HG03520 (cell line): Measurements from ENCODE around the gene MME.

ENCODE experiments used
- ATAC-seq: cut with Tn5 transposase; IDR thresholded peaks from one replicate; pipeline ENCODE4 v1.9.1; 2021; ENCODE audit warnings: mild to moderate bottlenecking, moderate library complexity; ENCODE audit not compliant: unreplicated experiment

MME gene

DNA sequence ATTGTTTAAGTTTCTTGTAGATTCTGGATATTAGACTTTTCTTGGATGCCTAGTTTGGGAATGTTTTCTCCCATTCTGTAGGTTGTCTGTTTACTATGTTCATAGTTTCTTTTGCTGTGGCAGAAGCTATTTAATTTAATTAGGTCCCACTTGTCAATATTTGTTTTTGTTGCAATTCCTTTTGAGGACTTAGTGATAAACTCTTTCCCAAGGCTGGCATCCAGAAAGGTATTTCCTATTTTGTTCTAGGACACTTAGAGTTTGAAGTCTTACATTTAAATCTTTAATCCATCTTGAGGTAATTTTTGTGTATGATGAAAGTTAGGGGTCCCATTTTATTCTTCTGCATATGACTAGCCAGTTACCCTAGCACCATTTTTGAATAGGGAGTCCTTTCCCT, 54.9 kb downstream of the MME start:
- ATAC-seq, result no peak

DNA sequence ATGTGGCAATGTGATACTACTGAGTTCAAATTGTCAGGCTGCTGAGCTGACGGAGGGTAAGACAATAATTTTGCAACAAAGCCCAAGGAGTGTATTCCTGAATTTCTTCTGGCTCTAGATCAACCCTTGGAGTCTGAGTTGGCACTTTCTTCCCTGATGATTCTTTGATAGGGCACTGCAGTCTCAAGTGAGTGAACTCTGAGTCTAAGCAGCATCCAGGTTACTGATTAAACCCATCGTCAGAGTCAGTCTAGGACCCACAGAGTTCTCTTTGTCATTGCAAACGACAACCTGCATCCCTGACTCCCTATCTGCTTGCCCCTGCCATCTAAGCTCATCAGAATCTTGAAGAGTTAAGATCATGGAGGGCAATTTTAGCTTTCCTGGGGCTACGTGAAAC, 58.6 kb downstream of the MME start:
- no peak for ATAC-seq

DNA sequence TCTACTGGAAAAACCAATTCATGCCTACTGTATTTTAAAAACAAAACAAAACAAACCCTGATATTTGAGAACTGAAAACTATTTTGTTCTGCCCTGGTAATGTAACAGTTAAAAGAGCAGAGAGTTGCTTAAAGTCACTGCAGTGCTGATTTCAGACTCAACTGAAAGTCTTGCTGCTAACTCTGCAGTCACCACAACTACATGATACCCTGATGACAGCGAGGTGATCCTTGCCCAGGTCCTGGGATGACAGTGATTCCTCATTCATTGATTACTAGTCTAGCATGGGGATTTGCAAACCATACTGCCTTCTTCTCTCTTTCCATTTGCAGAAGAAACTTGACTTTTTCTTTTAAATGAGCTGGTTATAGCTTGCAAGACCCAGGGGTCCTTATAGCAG, 67.5 kb downstream of the MME start:
- no peak for ATAC-seq

DNA sequence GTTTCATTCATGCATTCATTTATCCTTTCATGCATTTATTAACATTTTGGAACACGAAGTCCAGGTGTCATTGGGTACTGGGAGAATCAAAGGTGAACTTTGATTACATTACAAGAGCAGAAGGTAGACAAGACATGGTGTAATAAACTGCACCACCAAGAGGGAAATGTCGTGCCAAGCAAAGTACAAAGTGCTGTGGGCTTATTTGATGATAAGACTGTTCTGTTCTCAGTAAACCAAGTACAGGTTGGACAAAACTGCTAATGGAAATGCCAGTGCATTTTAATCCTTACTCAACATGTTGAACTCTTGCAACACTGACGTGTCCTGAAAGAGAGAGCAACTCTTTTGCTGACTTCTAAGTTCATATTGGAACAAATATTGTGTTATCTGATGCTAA, 69.4 kb downstream of the MME start:
- ATAC-seq, result no peak

DNA sequence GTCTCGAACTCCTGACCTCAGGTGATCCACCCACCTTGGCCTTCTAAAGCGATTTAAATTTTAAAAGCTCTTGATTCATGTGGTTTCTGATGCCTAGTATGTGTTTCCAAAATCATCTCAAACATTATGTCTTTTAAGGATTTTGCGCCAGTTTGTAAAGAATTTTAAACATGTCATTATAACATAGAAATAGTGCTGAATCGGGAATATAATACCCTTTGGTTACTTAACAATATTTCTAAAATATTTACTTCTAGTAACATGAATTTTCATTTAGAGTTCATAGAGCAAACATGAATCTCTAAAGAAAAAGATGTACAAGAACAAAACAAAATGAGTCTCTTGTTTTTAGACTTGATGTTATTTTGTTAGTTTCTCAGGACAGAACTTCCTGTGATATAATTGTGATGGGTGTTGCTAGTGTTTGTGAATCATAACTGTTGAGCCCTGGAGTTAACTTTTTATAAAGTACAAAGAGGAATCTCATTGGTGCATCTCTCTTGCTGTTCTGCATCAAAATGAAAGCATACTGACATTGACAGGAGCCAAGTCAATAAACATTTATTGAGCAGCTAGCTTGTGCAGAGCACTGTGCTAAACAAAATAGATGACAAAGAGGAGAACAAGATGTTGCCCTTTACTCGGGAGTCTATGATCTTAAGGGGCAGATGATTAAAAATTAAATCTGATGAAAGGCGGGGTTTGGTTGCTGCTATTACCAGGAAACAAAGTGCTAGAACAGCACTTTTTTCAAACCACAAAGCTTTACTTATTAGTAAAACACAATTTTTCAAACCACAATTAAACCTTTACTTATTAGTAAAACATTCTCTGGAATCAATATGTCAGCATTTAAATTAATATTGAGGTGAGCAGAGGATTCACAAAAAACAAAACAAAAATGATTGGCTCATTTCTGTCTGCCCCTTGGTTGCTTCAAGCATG, 73.4 kb downstream of the MME start:
- no peak for ATAC-seq

DNA sequence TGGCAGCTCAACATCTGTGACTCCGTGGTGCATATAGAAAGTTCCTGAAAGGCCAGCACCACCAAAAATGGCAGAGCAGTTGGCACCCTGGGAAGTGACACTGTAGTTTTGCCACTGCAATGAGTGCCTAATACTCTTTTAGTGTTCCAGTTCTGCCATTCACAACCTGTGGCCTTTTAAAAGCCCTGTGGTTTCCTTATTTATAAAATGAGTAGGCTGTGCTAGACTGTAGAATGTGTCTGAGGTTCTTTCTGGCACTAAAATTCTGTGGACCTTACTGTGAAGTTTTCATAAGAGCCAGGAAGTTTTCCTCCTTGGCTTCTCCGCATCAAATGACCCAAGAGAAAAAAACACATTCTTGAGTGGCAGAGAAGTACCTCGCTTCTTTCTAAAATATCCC, 74.1 kb downstream of the MME start:
- ATAC-seq, result no peak

DNA sequence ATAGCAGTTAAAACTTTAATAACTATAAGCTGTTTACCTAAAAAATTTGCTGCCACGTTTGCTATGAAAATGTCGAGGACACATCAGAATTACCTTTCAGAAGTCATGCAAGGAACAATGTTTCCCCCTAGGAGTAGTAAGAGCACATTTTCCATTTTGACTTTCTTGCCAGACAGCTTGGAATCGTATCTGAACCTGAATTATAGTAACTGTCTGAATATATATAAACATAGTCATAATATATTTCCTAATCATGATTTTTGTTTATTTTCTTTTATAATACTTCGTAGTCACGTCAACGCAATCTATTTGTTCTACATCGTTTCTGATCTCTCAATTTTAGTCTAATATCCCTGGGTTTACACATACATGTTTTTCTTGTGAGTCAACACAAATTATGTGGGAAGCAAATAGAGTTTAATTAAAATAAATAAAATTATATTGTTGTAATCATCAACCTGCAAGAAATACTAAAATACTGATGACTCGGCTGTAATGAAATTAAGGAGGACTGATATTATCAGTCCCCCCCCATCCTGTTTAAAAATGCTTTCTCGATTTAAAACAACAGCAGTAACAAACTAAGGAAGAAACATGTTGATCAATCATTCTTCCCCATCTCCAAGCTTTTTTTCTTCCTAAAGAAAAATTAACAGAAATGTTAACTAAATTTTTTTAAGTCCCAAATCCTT, 78.4 kb downstream of the MME start:
- no peak for ATAC-seq

DNA sequence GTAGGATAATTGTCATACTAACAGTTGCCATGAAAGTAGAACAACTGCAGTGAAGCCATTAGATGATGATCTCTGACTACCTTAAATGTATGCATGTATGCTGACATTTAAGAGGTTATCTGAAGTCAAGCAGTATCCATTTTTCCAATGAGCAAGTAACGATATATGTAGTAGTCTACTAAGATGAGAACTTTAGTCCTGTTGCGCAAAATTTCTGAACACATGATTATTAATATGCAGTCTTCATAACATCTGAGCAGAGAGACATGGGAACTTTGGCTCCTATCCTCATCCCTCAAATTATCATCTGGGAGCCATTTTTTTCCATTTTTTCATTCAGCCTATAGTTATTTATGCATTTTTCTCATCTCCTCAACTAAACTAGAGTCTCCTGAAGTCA, 79.2 kb downstream of the MME start:
- ATAC-seq, result no peak

DNA sequence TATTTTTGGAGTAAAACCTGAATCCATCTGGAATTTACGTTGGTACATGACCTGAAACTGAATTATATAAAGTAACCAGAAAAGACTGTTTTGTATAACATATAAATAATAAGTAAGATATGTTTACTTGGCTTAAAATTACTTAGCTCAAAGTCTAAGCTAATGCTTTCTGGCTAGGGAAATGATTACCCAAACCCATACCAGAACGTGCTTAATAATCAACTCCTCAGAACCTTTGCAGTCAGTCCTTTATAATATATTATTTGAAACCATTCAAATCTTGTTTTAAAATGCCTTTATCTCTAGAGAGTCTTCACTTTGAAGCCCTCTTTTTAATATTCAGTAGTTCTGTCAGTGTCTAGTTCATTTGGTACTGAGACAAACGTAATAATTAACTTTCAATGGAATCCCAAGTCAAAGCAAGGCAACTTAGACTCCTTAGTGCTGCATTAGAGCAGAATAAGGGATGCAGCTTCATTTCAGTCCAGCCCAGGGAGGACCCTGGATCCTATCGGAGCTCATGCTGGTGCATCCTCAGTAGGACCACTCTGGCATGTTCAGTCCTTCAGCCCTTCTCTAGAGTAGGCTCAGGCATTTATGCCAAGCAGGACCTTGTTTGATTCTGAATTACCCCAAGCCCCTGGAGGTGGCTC, 81.6 kb downstream of the MME start:
- ATAC-seq, result no peak

DNA sequence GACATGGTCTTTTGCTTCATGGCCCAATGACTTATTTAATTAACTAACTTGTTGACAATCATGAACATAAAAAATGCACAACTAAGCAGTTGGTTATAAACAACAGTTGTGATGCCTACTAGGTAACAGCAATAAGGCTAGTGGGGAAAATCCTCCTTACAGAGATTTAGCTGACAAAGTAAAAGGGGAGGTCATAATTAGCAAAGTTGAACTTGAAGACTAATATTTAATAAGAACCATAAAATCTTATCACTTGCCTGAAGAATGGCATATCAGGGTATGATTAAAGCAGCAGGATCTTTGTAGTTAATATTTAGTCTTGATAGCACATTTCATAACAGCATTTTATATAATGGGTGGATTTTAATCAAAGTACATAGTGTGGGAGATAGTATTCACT, 84.2 kb downstream of the MME start:
- no peak for ATAC-seq

DNA sequence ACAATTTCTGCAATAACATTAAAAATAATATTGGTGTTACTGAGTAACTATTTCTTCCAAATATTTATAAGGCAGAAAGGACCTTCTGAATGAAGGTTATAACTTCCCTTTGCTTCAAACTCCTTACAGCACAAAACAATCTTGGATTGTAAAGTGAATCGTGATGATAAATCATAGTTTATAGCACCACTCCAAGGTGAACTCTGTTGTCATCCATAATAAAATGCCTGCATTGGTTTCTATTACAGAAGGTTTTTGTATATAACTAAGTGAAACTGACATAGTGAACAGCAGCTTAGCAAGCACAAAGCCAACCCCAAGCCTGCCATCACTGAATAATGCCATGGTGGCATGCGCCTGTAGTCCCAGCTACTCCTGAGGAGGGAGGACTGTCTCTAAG, 86.3 kb downstream of the MME start:
- no peak for ATAC-seq

DNA sequence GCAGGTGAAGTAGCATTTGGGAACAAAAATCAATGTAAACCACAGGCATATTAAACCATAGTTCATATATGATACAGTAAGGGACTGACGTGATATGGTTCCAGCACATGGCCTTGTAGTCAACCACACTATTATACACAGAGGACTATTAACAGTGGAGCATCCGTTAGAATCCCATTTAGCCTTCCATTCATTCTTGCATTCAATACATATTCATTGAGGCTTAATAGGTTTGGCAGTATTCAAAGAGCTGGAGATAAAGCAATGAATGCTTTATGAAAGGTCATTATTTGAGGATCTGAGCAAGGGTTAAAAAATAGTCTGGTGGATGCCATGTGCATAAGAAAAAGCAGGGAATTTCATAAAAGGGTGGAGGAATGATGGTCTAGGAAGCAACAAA, 89.1 kb downstream of the MME start:
- no peak for ATAC-seq

DNA sequence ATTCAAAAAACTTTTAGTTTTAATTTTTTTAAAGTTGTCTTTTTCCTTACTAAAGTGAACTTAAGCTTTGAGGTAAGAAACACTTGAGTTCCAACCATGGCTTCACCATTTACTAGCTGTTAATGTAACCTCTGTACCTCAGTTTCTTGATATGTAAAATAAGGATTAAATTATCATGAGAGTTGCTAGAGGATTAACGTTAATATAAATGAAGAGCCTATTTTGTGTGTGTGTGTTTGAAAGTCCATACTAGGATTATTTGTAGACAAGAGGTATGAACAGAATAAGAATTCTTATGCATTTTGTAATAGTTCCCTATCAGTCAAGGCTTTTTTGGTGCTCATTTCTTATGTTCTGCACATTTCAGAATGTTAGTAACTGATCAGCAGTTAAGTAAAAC, 93.7 kb downstream of the MME start:
- no peak for ATAC-seq

DNA sequence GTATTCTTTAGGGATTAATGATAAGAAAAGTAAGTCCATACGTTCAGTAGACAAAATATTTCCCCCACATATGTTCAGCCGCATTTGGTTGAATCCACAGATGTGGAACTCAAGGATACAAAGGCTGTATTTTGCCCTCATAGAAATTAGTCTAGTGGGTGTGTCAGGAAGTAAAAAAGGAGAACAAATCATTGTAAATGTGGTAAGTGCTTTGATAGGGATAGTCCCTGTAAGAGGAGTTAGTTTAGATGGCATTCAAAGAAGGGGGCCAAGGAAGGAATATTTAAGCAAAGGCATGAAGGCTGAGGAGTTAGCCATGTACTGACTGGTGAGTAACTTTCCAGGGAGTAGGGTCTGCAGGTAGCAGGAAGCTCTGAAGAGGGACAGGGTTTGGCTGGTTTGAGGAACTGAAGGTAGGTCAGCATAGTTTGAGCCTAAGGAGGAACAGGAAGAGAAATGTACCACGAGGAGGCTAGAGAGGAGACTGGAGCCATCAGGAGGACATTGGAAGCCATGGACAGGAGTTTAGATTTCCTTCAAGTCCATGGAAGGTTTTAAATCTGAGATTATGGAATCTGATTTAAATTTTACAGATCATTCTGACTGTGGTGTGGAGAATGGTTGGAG, 98.8 kb downstream of the MME start:
- ATAC-seq, result no peak

DNA sequence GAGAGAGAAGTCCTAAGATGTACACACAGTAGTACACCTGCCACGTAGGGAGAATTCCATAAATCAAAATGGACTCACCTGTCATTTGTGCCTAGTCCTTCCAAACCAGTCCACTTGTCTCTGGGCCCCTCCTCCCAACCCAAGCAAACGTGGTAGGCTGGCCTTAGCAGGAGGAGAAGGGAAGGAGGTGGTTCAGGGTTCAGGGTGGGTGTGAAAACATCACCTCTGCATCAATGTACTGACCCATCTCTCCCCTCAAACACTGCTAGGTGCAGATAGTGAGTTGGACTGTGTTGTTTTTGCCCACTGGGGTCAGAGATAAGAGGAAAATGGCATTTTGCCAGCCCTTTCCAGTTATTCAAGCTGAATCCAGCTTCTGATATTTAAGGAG, 99.3 kb downstream of the MME start:
- no peak for ATAC-seq

DNA sequence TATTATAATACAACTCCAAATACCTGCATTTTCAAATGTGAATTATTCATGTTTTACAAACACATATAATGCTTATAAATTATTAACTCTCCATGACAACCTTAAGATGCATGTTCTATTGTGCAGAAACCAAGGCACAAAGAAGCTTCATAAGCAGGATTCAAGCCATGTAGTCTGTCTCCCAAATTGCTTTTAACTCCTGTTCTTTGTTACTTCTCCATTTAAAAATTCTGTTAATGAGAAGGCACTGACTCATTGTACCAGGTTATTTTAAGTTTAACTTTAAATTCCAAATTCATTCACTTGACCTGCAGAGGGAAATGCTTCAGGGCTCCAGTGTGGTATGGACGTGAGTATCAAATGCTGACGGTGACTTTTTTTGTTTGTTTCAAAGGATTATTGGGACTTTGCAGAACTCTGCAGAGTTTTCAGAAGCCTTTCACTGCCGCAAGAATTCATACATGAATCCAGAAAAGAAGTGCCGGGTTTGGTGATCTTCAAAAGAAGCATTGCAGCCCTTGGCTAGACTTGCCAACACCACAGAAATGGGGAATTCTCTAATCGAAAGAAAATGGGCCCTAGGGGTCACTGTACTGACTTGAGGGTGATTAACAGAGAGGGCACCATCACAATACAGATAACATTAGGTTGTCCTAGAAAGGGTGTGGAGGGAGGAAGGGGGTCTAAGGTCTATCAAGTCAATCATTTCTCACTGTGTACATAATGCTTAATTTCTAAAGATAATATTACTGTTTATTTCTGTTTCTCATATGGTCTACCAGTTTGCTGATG, 100.0 kb downstream of the MME start:
- no peak for ATAC-seq

DNA sequence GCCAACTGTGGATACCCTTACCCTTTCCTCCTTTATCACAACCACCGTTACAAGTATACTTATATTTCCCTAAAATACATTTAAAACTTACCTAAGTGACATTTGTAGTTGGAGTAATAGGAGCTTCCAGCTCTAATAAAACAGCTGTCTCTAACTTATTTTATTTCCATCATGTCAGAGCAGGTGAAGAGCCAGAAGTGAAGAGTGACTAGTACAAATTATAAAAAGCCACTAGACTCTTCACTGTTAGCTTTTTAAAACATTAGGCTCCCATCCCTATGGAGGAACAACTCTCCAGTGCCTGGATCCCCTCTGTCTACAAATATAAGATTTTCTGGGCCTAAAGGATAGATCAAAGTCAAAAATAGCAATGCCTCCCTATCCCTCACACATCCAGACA, 102.3 kb downstream of the MME start:
- ATAC-seq, result no peak

DNA sequence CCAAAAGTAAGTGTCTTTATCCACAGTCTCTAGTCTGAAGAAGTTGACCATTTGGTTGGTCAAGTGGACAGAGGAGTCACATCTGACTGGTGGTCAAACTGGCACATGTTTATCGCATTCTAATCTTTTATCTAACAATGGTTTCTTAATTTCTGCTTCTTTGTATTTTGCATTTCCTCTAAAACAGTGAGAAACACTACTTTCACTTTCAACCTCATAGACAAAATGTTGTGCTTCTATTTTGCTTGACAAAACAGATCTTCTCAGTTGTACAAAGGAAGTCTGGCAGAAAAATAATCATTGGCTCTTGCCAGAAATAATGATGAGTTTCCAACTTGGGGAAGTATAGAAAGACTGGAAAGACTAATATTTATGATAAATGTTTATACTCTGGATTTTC, 103.9 kb downstream of the MME start:
- ATAC-seq, result no peak

DNA sequence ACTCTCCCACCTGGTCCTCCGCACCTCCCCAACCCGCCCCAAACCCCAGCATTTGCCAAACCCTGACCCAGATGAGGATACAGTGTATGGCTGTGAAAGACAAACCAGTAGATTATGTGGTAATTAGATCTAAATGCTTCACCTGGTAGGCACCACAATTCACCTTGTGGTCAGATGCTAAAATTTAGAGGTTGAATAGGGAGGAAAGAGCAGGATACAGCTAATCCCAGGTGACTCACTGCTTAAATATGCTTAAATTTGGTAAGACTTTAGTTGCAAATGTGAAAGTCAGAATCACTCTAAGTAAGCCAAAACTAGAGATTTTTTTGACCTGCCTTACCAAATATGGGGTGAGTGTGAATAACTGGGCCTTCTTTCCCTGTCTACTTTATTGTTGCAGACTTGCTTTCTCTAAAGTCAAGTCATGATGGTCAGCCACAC, 105.5 kb downstream of the MME start:
- ATAC-seq, result no peak

DNA sequence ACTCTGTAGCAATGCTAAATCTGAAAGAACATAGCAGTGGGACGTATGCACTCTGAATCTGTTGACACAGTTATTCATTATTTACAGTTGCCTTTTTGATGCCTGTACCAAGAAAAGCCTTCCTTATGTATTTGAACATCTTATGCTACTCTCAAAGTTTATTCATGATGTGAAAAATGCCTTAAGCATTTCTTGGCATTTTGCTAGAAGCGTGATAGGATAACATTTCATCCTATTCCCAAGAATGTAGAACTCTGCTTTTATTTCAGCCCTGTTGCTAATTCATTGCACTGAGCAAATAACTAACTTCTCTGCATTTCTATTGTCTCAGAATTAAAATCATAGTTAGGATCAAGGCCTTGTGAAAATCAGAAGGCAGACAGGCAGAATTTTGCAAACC, 107.9 kb downstream of the MME start:
- ATAC-seq, result no peak

DNA sequence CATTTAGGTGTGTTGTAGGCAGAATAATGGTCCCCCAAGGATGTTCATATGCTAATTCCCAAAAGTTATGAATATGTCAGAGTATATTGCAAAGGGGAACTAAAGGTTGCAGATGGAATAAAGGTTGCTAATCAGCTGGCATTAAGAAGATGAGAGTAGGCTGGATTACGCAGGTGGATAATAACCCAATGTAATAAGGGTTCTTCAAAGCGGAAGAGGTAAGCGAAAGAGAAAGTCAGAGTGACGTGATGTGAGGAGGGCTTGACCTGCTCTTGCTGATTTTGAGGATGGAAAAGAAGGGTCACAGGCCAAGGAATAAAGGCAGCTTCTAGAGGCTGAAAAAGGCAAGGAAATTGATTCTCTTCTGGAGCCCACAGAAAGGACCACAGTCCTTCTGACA, 109.4 kb downstream of the MME start:
- no peak for ATAC-seq
